Smooth muscle cell (in vitro differentiated cells): ENCODE results near the gene SRP14. TPM values are rescaled to one million over a fixed set of nuclear protein-coding genes. Genes with fewer than 3 reads are reported as not detected.

Source experiments
- DNase-seq: peaks from one replicate; lab custom pipeline; 2025; ENCODE audit not compliant: unreplicated experiment; lab: John Stamatoyannopoulos, UW
- H2AFZ ChIP-seq: fragments of 200-600 bp; sonication (generic); 2 replicates; pipeline ENCODE4 v1.6.0; 2016; ENCODE audit warnings: antibody characterized with exemption, low read depth, mild to moderate bottlenecking
- H3F3A ChIP-seq: fragments of 200-600 bp; sonication (generic); 2 replicates; pipeline ENCODE4 v1.6.0; 2017; ENCODE audit warnings: antibody characterized with exemption, low read depth
- H3K27ac ChIP-seq: fragments of 200-600 bp; sonication (generic); 2 replicates; pipeline ENCODE4 v1.5.1; 2016; ENCODE audit warnings: low read depth, mild to moderate bottlenecking
- H3K27me3 ChIP-seq: fragments of 200-600 bp; sonication (generic); 2 replicates; pipeline ENCODE4 v1.6.1; 2016; ENCODE audit warnings: low read depth, mild to moderate bottlenecking
- H3K36me3 ChIP-seq: fragments of 200-600 bp; sonication (generic); 2 replicates; pipeline ENCODE4 v1.5.1; 2016; ENCODE audit warnings: low read depth
- H3K4me1 ChIP-seq: fragments of 200-600 bp; sonication (generic); 2 replicates; pipeline ENCODE4 v1.5.1; 2016; ENCODE audit warnings: low read depth
- H3K4me2 ChIP-seq: fragments of 200-600 bp; sonication (generic); 2 replicates; pipeline ENCODE4 v1.6.0; 2016; ENCODE audit warnings: mild to moderate bottlenecking
- H3K4me3 ChIP-seq: fragments of 200-600 bp; sonication (generic); 2 replicates; pipeline ENCODE4 v1.5.1; 2016; ENCODE audit warnings: mild to moderate bottlenecking
- H3K79me2 ChIP-seq: fragments of 200-600 bp; sonication (generic); 2 replicates; pipeline ENCODE4 v1.6.0; 2016; ENCODE audit warnings: low read depth, mild to moderate bottlenecking
- H3K9ac ChIP-seq: fragments of 200-600 bp; sonication (generic); 2 replicates; pipeline ENCODE4 v1.6.0; 2016; ENCODE audit warnings: low read depth
- H3K9me3 ChIP-seq: fragments of 200-600 bp; sonication (generic); replicated peaks from 2 replicates; pipeline ENCODE4 v1.5.1; 2016; ENCODE audit warnings: low read depth
- H4K20me1 ChIP-seq: fragments of 200-600 bp; sonication (generic); 2 replicates; pipeline ENCODE4 v1.6.0; 2016; ENCODE audit warnings: low read depth
- CTCF ChIP-seq: fragments of 200-600 bp; sonication (generic); IDR thresholded peaks from 2 replicates; pipeline ENCODE4 v1.5.1; 2017; ENCODE audit warnings: borderline replicate concordance, mild to moderate bottlenecking, antibody characterized with exemption; ENCODE audit not compliant: insufficient read depth, poor library complexity, severe bottlenecking
- WGBS: methylation state at CpG from one replicate; pipeline ENCODE4 v1.1.7; 2016; ENCODE audit warnings: low lambda C conversion rate; 5-methylcytosine and 5-hydroxymethylcytosine counted together
- polyA plus RNA-seq: library from polyadenylated mRNA; unstranded; fragments of >200 nt; fragmentation: Nextera tagmentation; extraction: Ambion mirVana; gene quantifications from 2 replicates; pipeline ENCODE4 v1.2.1, GENCODE V29; 2016
- total RNA-seq: library from RNA; depleted of rRNA; stranded (reverse); fragments of >200 nt; gene quantifications from 2 replicates; pipeline ENCODE4 v1.2.3, GENCODE V29; 2014

Gene SRP14
- total and polyA plus RNA-seq, 2 experiments from 2014 or later, result 307 to 726 TPM

- H3K9me3 ChIP-seq, result no peaks in the 10 kb centered on the region
- H3K4me3 ChIP-seq, result no peak overlapping the region
- H3K79me2 ChIP-seq, result no peaks in the 10 kb centered on the region
- no peak overlapping the region for H3K4me2 ChIP-seq
- WGBS, result 93% methylated on average over 15 of the region's 15 CpGs
- no peaks in the 10 kb centered on the region for H3F3A ChIP-seq
- no peaks in the 10 kb centered on the region for H3K27me3 ChIP-seq
- H4K20me1 ChIP-seq, result no peaks in the 10 kb centered on the region
- H2AFZ ChIP-seq, result no peak overlapping the region
- H3K4me1 ChIP-seq, result peaks cover 6% of the 10 kb centered on the region
- no peak overlapping the region for H3K27ac ChIP-seq
- H3K36me3 ChIP-seq, result no peaks in the 10 kb centered on the region
- TF ChIP-seq CTCF, result no peak
- H3K9ac ChIP-seq, result no peak overlapping the region
- DNase-seq, result no peak
These were observed 22.4 kb upstream of the SRP14 start for GRCh38 chr15:40061212-40061901.

- no peaks in the 10 kb centered on the region for H3K9me3 ChIP-seq
- peaks cover 6% of the 10 kb centered on the region for H3K4me1 ChIP-seq
- H4K20me1 ChIP-seq, result no peaks in the 10 kb centered on the region
- no peak overlapping the region for H3K4me2 ChIP-seq
- TF ChIP-seq CTCF, result no peak
- H3K79me2 ChIP-seq, result no peaks in the 10 kb centered on the region
- 85% methylated on average over 10 of the region's 10 CpGs for WGBS
- no peaks in the 10 kb centered on the region for H3K36me3 ChIP-seq
- no peaks in the 10 kb centered on the region for H3F3A ChIP-seq
- no peak overlapping the region for H2AFZ ChIP-seq
- H3K27me3 ChIP-seq, result no peaks in the 10 kb centered on the region
- no peak overlapping the region for H3K4me3 ChIP-seq
- H3K27ac ChIP-seq, result no peak overlapping the region
- no peak for DNase-seq
- H3K9ac ChIP-seq, result no peak overlapping the region
These were observed 21.4 kb upstream of the SRP14 start for GRCh38 chr15:40060236-40060961.

GRCh38 chr15:40059821-40060220 lies 20.8 kb upstream of the SRP14 start:
- H2AFZ ChIP-seq, result no peak overlapping the region
- H3K27ac ChIP-seq, result no peak overlapping the region
- 96% methylated on average over 11 of the region's 11 CpGs for WGBS
- no peaks in the 10 kb centered on the region for H4K20me1 ChIP-seq
- no peak for TF ChIP-seq CTCF
- no peak overlapping the region for H3K4me2 ChIP-seq
- H3K36me3 ChIP-seq, result no peaks in the 10 kb centered on the region
- H3K9ac ChIP-seq, result no peak overlapping the region
- no peaks in the 10 kb centered on the region for H3K79me2 ChIP-seq
- DNase-seq, result no peak
- no peak overlapping the region for H3K4me3 ChIP-seq
- no peaks in the 10 kb centered on the region for H3K9me3 ChIP-seq
- H3F3A ChIP-seq, result no peaks in the 10 kb centered on the region
- H3K27me3 ChIP-seq, result no peaks in the 10 kb centered on the region
- peaks cover 9% of the 10 kb centered on the region for H3K4me1 ChIP-seq
